ENCODE data around the gene AOPEP.
A peak's percentile ranks its signal among the peaks of the same experiment; 100 is the strongest.

Gene AOPEP

GRCh38 chr9:94812343-94812742 is 85.8 kb downstream of the AOPEP start:
- H2AFZ ChIP-seq (ENCODE audit: low read depth, low read length, severe bottlenecking): no peak overlapping the region
- no peak overlapping the region for H3K9ac ChIP-seq (ENCODE audit: low read length)
- no peaks in the 10 kb centered on the region for H3K9me2 ChIP-seq (replicated peaks; ENCODE audit: insufficient read depth, low read length)
- peaks cover 18% of the 10 kb centered on the region for H3F3A ChIP-seq (ENCODE audit: insufficient read depth)
- no peak for TF ChIP-seq EZH2phosphoT487 (conservative IDR thresholded peaks at IDR 0.05; ENCODE audit: low read length)
- no peak for TF ChIP-seq CTCF (IDR thresholded peaks at IDR 0.05; ENCODE audit: insufficient read depth, low read length, poor library complexity, severe bottlenecking)
- no peak overlapping the region for H3K4me2 ChIP-seq (ENCODE audit: low read depth, low read length, poor library complexity, severe bottlenecking)
- H3K36me3 ChIP-seq (ENCODE audit: low read length): no peaks in the 10 kb centered on the region
- H3K27ac ChIP-seq (ENCODE audit: low read depth, low read length): peak overlapping the region; percentile 16; the same call in 1 of the 2 replicates
- no peaks in the 10 kb centered on the region for H3K27me3 ChIP-seq (ENCODE audit: low read length)
- H3K4me3 ChIP-seq (ENCODE audit: insufficient read depth, low read length, poor library complexity, severe bottlenecking): no peak overlapping the region
- no peaks in the 10 kb centered on the region for H3K79me2 ChIP-seq (ENCODE audit: insufficient read depth, low read length)
- H4K20me1 ChIP-seq (ENCODE audit: low read depth, low read length): no peaks in the 10 kb centered on the region
- H3K9me3 ChIP-seq (ENCODE audit: insufficient read depth, low read length): no peaks in the 10 kb centered on the region

- Histone ChIP-seq H3K9ac (ENCODE audit: low read length) (no peak overlapping the region), H3K9me2 (replicated peaks; ENCODE audit: insufficient read depth, low read length) (no peaks in the 10 kb centered on the region), H3K27me3 (ENCODE audit: low read length) (no peaks in the 10 kb centered on the region), H3K4me3 (ENCODE audit: insufficient read depth, low read length, poor library complexity, severe bottlenecking) (no peak overlapping the region), H3K36me3 (ENCODE audit: low read length) (no peaks in the 10 kb centered on the region), H2AFZ (ENCODE audit: low read depth, low read length, severe bottlenecking) (no peak overlapping the region), H3F3A (ENCODE audit: insufficient read depth) (peaks cover 10% of the 10 kb centered on the region), H3K79me2 (ENCODE audit: insufficient read depth, low read length) (no peaks in the 10 kb centered on the region), H3K27ac (ENCODE audit: low read depth, low read length) (no peak overlapping the region), H3K4me2 (ENCODE audit: low read depth, low read length, poor library complexity, severe bottlenecking) (no peak overlapping the region), H4K20me1 (ENCODE audit: low read depth, low read length) (no peaks in the 10 kb centered on the region), H3K9me3 (ENCODE audit: insufficient read depth, low read length) (no peaks in the 10 kb centered on the region)
- TF ChIP-seq CTCF (IDR thresholded peaks at IDR 0.05; ENCODE audit: insufficient read depth, low read length, poor library complexity, severe bottlenecking) (no peak), EZH2phosphoT487 (conservative IDR thresholded peaks at IDR 0.05; ENCODE audit: low read length) (no peak)
Measured at GRCh38 chr9:94813379-94813778, 86.9 kb downstream of the AOPEP start.

- Histone ChIP-seq H3K4me2 (ENCODE audit: low read depth, low read length, poor library complexity, severe bottlenecking) (no peak overlapping the region), H3K36me3 (ENCODE audit: low read length) (no peaks in the 10 kb centered on the region), H3K27me3 (ENCODE audit: low read length) (no peaks in the 10 kb centered on the region), H2AFZ (ENCODE audit: low read depth, low read length, severe bottlenecking) (no peak overlapping the region), H3F3A (ENCODE audit: insufficient read depth) (peaks cover 6% of the 10 kb centered on the region; the same call in 1 of the 2 replicates), H3K79me2 (ENCODE audit: insufficient read depth, low read length) (no peaks in the 10 kb centered on the region), H3K27ac (ENCODE audit: low read depth, low read length) (no peak overlapping the region), H4K20me1 (ENCODE audit: low read depth, low read length) (no peaks in the 10 kb centered on the region), H3K4me3 (ENCODE audit: insufficient read depth, low read length, poor library complexity, severe bottlenecking) (no peak overlapping the region), H3K9ac (ENCODE audit: low read length) (no peak overlapping the region), H3K9me3 (ENCODE audit: insufficient read depth, low read length) (no peaks in the 10 kb centered on the region), H3K9me2 (replicated peaks; ENCODE audit: insufficient read depth, low read length) (no peaks in the 10 kb centered on the region)
- TF ChIP-seq CTCF (IDR thresholded peaks at IDR 0.05; ENCODE audit: insufficient read depth, low read length, poor library complexity, severe bottlenecking): no peak
- TF ChIP-seq EZH2phosphoT487 (conservative IDR thresholded peaks at IDR 0.05; ENCODE audit: low read length): no peak
Measured at GRCh38 chr9:94817291-94818177, 91.0 kb downstream of the AOPEP start.

All from SU-DHL-6 (cell line).